Breast epithelium (tissue), 3 donors: ENCODE data around the gene ANK2.

Experiments used
- CTCF ChIP-seq, 3 donors: fragments of 450-650 bp; IDR thresholded peaks; one replicate each; pipeline ENCODE4 v1.5.1; 2016 to 2017; ENCODE audit warnings: antibody characterized with exemption in 3 of 3, mild to moderate bottlenecking in 3 of 3, moderate library complexity in 3 of 3
- POLR2AphosphoS5 ChIP-seq, 3 donors: sonication (generic); formaldehyde crosslinking; IDR thresholded peaks; one replicate each; pipeline ENCODE4 v1.6.1; 2017; ENCODE audit warnings: antibody characterized with exemption in 3 of 3

GRCh38 chr4:113057891-113058290 lies 8.4 kb downstream of the ANK2 start:
- TF ChIP-seq CTCF (IDR thresholded peaks at IDR 0.05) (no peak), POLR2AphosphoS5 (IDR thresholded peaks at IDR 0.05) (no peak)
